ENCODE results near the gene FGF2.

- TF ChIP-seq CTCF (conservative IDR thresholded peaks at IDR 0.05; ENCODE audit: low read depth, low read length), result no peak
- TF ChIP-seq EZH2 (IDR thresholded peaks at IDR 0.05; ENCODE audit: borderline replicate concordance, low read depth, low read length, poor library complexity, severe bottlenecking), result no peak
Observed at GRCh38 chr4:122826079-122826527, 528 bp upstream of the FGF2 start.
